ENCODE measurements around the gene SLC35E2B.
"Not testable (repeated sequence)": the region's sequence is repeated elsewhere in the genome, so short reads cannot be mapped to it uniquely, and the experiment has no call there.

SLC35E2B gene

GRCh38 chr1:1672181-1672965 lies 20.2 kb downstream of the SLC35E2B start:
- no peak for DNase-seq

- DNase-seq = no peak
Observed at GRCh38 chr1:1671365-1672119, 21.1 kb downstream of the SLC35E2B start.

GRCh38 chr1:1670866-1671265 lies 21.7 kb downstream of the SLC35E2B start:
- DNase-seq = no peak

- no peak for DNase-seq
Observed at GRCh38 chr1:1669468-1670440, 22.8 kb downstream of the SLC35E2B start.

GRCh38 chr1:1666526-1666925 lies 26.1 kb downstream of the SLC35E2B start:
- DNase-seq = no peak

- peak in 1 of 2 donors; percentile 43 for DNase-seq
Observed at GRCh38 chr1:1665815-1666251, 26.8 kb downstream of the SLC35E2B start.

GRCh38 chr1:1664941-1665814 lies 27.4 kb downstream of the SLC35E2B start:
- no peak for DNase-seq

- DNase-seq = not testable (repeated sequence)
Observed at GRCh38 chr1:1664318-1664717, 28.3 kb downstream of the SLC35E2B start.

- not testable (repeated sequence) for DNase-seq
Observed at GRCh38 chr1:1662830-1663560, 29.6 kb downstream of the SLC35E2B start.

GRCh38 chr1:1662392-1662791 lies 30.2 kb downstream of the SLC35E2B start:
- not testable (repeated sequence) for DNase-seq

- peak; percentile 96 to 97 for DNase-seq
Observed at GRCh38 chr1:1658583-1659549, 33.7 kb downstream of the SLC35E2B start, which contains the start of gene CDK11B. Gene CDK11B, minus strand, starts transcription at chr1:1659004. Its CDS starts 1,519 bp downstream, at chr1:1657485.

- DNase-seq = not testable (repeated sequence)
Observed at GRCh38 chr1:1648265-1648664, 44.3 kb downstream of the SLC35E2B start.

GRCh38 chr1:1647567-1648241 lies 44.9 kb downstream of the SLC35E2B start:
- DNase-seq = not testable (repeated sequence)

- not testable (repeated sequence) for DNase-seq
Observed at GRCh38 chr1:1646326-1646725, 46.3 kb downstream of the SLC35E2B start.

GRCh38 chr1:1640711-1641461 lies 51.7 kb downstream of the SLC35E2B start:
- DNase-seq = not testable (repeated sequence)

GRCh38 chr1:1640081-1640480 lies 52.5 kb downstream of the SLC35E2B start:
- not testable (repeated sequence) for DNase-seq

GRCh38 chr1:1639368-1639767 lies 53.2 kb downstream of the SLC35E2B start:
- not testable (repeated sequence) for DNase-seq

GRCh38 chr1:1638528-1638927 lies 54.1 kb downstream of the SLC35E2B start:
- DNase-seq = not testable (repeated sequence)
